ENCODE data around the gene CNN3. TPM values are rescaled to one million over a fixed set of nuclear protein-coding genes. Genes with fewer than 3 reads are reported as not detected.

Gene CNN3
- total RNA-seq, 2 experiments from 2014 or later: 12.8 to 12.9 TPM

GRCh38 chr1:94955767-94956632 lies 29.1 kb upstream of the CNN3 start:
- H3K27ac Mint-ChIP-seq: no peak overlapping the region
- POLR2A ChIA-PET: no interaction called here
- DNase-seq (no peak), ATAC-seq (no peak)
- H3K36me3 Mint-ChIP-seq (ENCODE audit: low read depth): no peaks in the 10 kb centered on the region
- no peak for TF ChIP-seq CTCF (IDR thresholded peaks at IDR 0.05)
- no peaks in the 10 kb centered on the region for H3K27me3 Mint-ChIP-seq
- no peaks in the 10 kb centered on the region for H3K9me3 Mint-ChIP-seq
- intact Hi-C loops (cut with micrococcal nuclease): no loop called here
- no peaks in the 10 kb centered on the region for H3K4me1 Mint-ChIP-seq (ENCODE audit: low read depth)
- CTCF ChIA-PET: no interaction called here
- H3K4me3 Mint-ChIP-seq: no peak overlapping the region

GRCh38 chr1:94954263-94955220 lies 27.6 kb upstream of the CNN3 start:
- Mint-ChIP-seq H3K4me3 (no peak overlapping the region), H3K27me3 (no peaks in the 10 kb centered on the region), H3K9me3 (no peaks in the 10 kb centered on the region), H3K36me3 (ENCODE audit: low read depth) (no peaks in the 10 kb centered on the region), H3K4me1 (ENCODE audit: low read depth) (no peaks in the 10 kb centered on the region), H3K27ac (no peak overlapping the region)
- DNase-seq: no peak
- intact Hi-C loops (cut with micrococcal nuclease): no loop called here
- CTCF ChIA-PET: interaction anchor here (1.0 kb wide), 1 partner anchor 89 kb away, joined by 3 read pairs; no protein-coding TSS in a partner anchor
- ATAC-seq: no peak
- POLR2A ChIA-PET: no interaction called here
- no peak for TF ChIP-seq CTCF (IDR thresholded peaks at IDR 0.05)

GRCh38 chr1:94953746-94954145 lies 26.8 kb upstream of the CNN3 start:
- intact Hi-C loops (cut with micrococcal nuclease): no loop called here
- CTCF ChIA-PET: interaction anchor here (1.0 kb wide), 1 partner anchor 90 kb away, joined by 3 read pairs; no protein-coding TSS in a partner anchor

GRCh38 chr1:94953107-94953506 lies 26.2 kb upstream of the CNN3 start:
- Mint-ChIP-seq H3K27me3 (no peaks in the 10 kb centered on the region), H3K9me3 (no peaks in the 10 kb centered on the region), H3K4me1 (ENCODE audit: low read depth) (no peaks in the 10 kb centered on the region), H3K27ac (no peak overlapping the region), H3K4me3 (no peak overlapping the region), H3K36me3 (ENCODE audit: low read depth) (no peaks in the 10 kb centered on the region)
- intact Hi-C loops (cut with micrococcal nuclease): no loop called here
- CTCF ChIA-PET: interaction anchor here (1.0 kb wide), 1 partner anchor 90 kb away, joined by 3 read pairs; no protein-coding TSS in a partner anchor
- TF ChIP-seq CTCF (IDR thresholded peaks at IDR 0.05): no peak
- POLR2A ChIA-PET: no interaction called here
- DNase-seq (no peak), ATAC-seq (no peak)

More at GRCh38 chr1:94953746-94954145, 26.8 kb upstream of the CNN3 start:
- Mint-ChIP-seq H3K4me3 (no peak overlapping the region), H3K27me3 (no peaks in the 10 kb centered on the region), H3K36me3 (ENCODE audit: low read depth) (no peaks in the 10 kb centered on the region), H3K27ac (no peak overlapping the region), H3K4me1 (ENCODE audit: low read depth) (no peaks in the 10 kb centered on the region), H3K9me3 (no peaks in the 10 kb centered on the region)
- POLR2A ChIA-PET: no interaction called here
- no peak for DNase-seq
- TF ChIP-seq CTCF (IDR thresholded peaks at IDR 0.05): no peak
- no peak for ATAC-seq

All from activated CD8-positive, alpha-beta T cell treated with anti-CD3 and anti-CD28 coated beads for 36 hours (primary cell).